K562 (cell line): ENCODE measurements around the gene HDHD5. TPM values are rescaled to one million over a fixed set of nuclear protein-coding genes. Genes with fewer than 3 reads are reported as not detected.
A peak's percentile ranks its signal among the peaks of the same experiment; 100 is the strongest.

Source experiments
- ATAC-seq: fragments of 200-7000 bp; cut with Tn5 transposase; 3 replicates; pipeline ENCODE4 v1.9.1; 2020; ENCODE audit warnings: moderate library complexity
- BruUV-seq: library from RNA; stranded (reverse); fragments of 400-500 nt; replicated peaks from 2 replicates; lab custom pipeline; 2021; lab: Mats Ljungman, UMichigan
- CTCF ChIA-PET: fragments of 300-600 bp; formaldehyde crosslinking; extraction: SDS; loops from one replicate; lab custom pipeline; 2021; ENCODE audit warnings: low intra/inter-chr PET ratio; lab: Yijun Ruan, JAX
- POLR2A ChIA-PET: fragments of 300-600, 350-650 bp; sonication (Branson Sonifier 250); formaldehyde crosslinking; extraction: SDS; loops from one replicate; lab custom pipeline; 2021; ENCODE audit warnings: antibody characterized with exemption, inconsistent platforms; lab: Yijun Ruan, JAX
- DNase-seq, 4 experiments: peaks; one replicate each; pipeline versions ENCODE4 v3.0.0 to v3.0.0-alpha.2; 2011 to 2018; ENCODE audit warnings: low spot score in 3 of 4, mixed read lengths in 3 of 4; ENCODE audit errors: extremely low read depth in 1 of 4
- FAIRE-seq: peaks from 2 replicates; lab custom pipeline; 2011; peaks lifted over from hg19 to GRCh38; lab: Jason Lieb, UNC
- H2AFZ ChIP-seq: 2 replicates; pipeline ENCODE4 v1.6.0; 2011; ENCODE audit warnings: low read depth, low read length, control low read depth, inconsistent platforms
- H3K27ac ChIP-seq: fragments of 200-600 bp; 3 replicates; pipeline ENCODE4 v1.8.0; 2011; ENCODE audit warnings: low read depth, mild to moderate bottlenecking, control low read depth, inconsistent platforms, low read length, moderate library complexity, mixed read lengths; ENCODE audit errors: extremely low read depth
- H3K27me3 ChIP-seq, 2 experiments: fragments of 300-600 bp in 1 of 2; 2 replicates in 1 of 2; 3 replicates in 1 of 2; pipeline versions ENCODE4 v1.6.0 to v1.8.0; 2011; ENCODE audit warnings: inconsistent platforms in 2 of 2, low read length in 2 of 2, mild to moderate bottlenecking in 1 of 2, mixed read lengths in 1 of 2, moderate library complexity in 1 of 2; ENCODE audit not compliant: control insufficient read depth in 2 of 2, insufficient read depth in 2 of 2
- H3K36me3 ChIP-seq: fragments of 300-600 bp; 3 replicates; pipeline ENCODE4 v1.8.0; 2011; ENCODE audit warnings: mild to moderate bottlenecking, low read length, inconsistent platforms; ENCODE audit not compliant: control insufficient read depth, insufficient read depth
- H3K4me1 ChIP-seq, 2 experiments: fragments of 200-600 bp in 1 of 2; replicated peaks in 1 of 2; 2 replicates in 1 of 2; 3 replicates in 1 of 2; pipeline versions ENCODE4 v1.5.1 to v1.8.0; 2011; ENCODE audit warnings: inconsistent platforms in 2 of 2, low read length in 2 of 2, mild to moderate bottlenecking in 1 of 2, mixed read lengths in 1 of 2, moderate library complexity in 1 of 2; ENCODE audit not compliant: control insufficient read depth in 2 of 2, insufficient read depth in 2 of 2
- H3K4me2 ChIP-seq: 2 replicates; pipeline ENCODE4 v1.6.1; 2011; ENCODE audit warnings: low read length, control low read depth, inconsistent platforms, mixed read lengths; ENCODE audit not compliant: insufficient read depth
- H3K4me3 ChIP-seq: fragments of 200-600 bp; sonication (generic), shearing (Covaris generic); 2 replicates; pipeline ENCODE4 v1.5.1; 2016; ENCODE audit warnings: control low read depth, inconsistent platforms
- H3K79me2 ChIP-seq: fragments of 200-600 bp; 3 replicates; pipeline ENCODE4 v1.8.0; 2011; ENCODE audit warnings: low read length, inconsistent platforms; ENCODE audit not compliant: control insufficient read depth, insufficient read depth
- H3K9ac ChIP-seq, 2 experiments: 2 replicates each; pipeline versions ENCODE4 v1.6.0 to v1.6.1; 2011; ENCODE audit warnings: low read depth in 2 of 2, low read length in 2 of 2, control low read depth in 1 of 2, inconsistent platforms in 1 of 2, mild to moderate bottlenecking in 1 of 2, mixed read lengths in 1 of 2; ENCODE audit not compliant: insufficient read depth in 1 of 2
- H3K9me1 ChIP-seq: one replicate; pipeline ENCODE4 v1.6.0; 2011; ENCODE audit warnings: inconsistent platforms, mild to moderate bottlenecking, low read length, moderate library complexity; ENCODE audit not compliant: control insufficient read depth, insufficient read depth
- H3K9me3 ChIP-seq: replicated peaks from 2 replicates; pipeline ENCODE4 v1.5.1; 2011; ENCODE audit warnings: low read depth, low read length, inconsistent platforms; ENCODE audit not compliant: control insufficient read depth, insufficient read depth
- H4K20me1 ChIP-seq: replicated peaks from 2 replicates; pipeline ENCODE4 v1.6.1; 2011; ENCODE audit warnings: low read length, inconsistent platforms, mixed read lengths; ENCODE audit not compliant: control insufficient read depth, insufficient read depth
- PTTG1 ChIP-seq: fragments of 450-650 bp; IDR thresholded peaks from 2 replicates; pipeline ENCODE4 v1.6.1; 2016; ENCODE audit warnings: low read depth, mild to moderate bottlenecking, missing genetic modification characterization, missing compliant biosample characterization
- RBM15 ChIP-seq: fragments of 200-400 bp; formaldehyde crosslinking; IDR thresholded peaks from 2 replicates; pipeline ENCODE4 v1.6.1; 2018; ENCODE audit warnings: mild to moderate bottlenecking, low read length, moderate library complexity; ENCODE audit not compliant: insufficient read depth
- THAP12 ChIP-seq: fragments of 250-450 bp; sonication (Bioruptor Pico); IDR thresholded peaks from 2 replicates; pipeline ENCODE4 v1.9.0; 2021; ENCODE audit warnings: mild to moderate bottlenecking, inconsistent platforms
- ZKSCAN8 ChIP-seq: fragments of 200-800 bp; sonication (Bioruptor generic); IDR thresholded peaks from 2 replicates; pipeline ENCODE4 v1.6.1; 2016; ENCODE audit warnings: missing genetic modification characterization, missing compliant biosample characterization
- ZNF316 ChIP-seq: fragments of 450-650 bp; IDR thresholded peaks from 2 replicates; pipeline ENCODE4 v1.6.1; 2016
- WGBS: fragments of 100-300 bp; shearing (Covaris generic); methylation state at CpG from one replicate; pipeline ENCODE4 v1.1.6; 2016; ENCODE audit warnings: low coverage, mixed read lengths; ENCODE audit not compliant: insufficient coverage; ENCODE audit errors: missing lambda C conversion rate; 5-methylcytosine and 5-hydroxymethylcytosine counted together
- in situ Hi-C: fragments of 300-500 bp; cut with MboI; formaldehyde crosslinking; loops from 4 replicates; pipeline ENCODE4 v1.15.0; 2018; ENCODE audit warnings: inconsistent platforms, mixed read lengths
- intact Hi-C: fragments of 100-400 bp; cut with micrococcal nuclease; formaldehyde crosslinking; loops from 2 replicates; pipeline ENCODE4 v1.14.2; 2022
- polyA plus RNA-seq, 8 experiments: library from polyadenylated mRNA; depleted of rRNA in 4 of 8; stranded (reverse) in 5 of 8; unstranded in 3 of 8; fragments of >200 nt; fragmentation: Nextera tagmentation in 2 of 8; fragmentation: Illumina TruSeq in 1 of 8; extraction: Ambion mirVana in 2 of 8; extraction: Trizol in 1 of 8; gene quantifications; 2 replicates each; pipeline versions ENCODE4 v1.2.1 to v1.2.3, GENCODE V29; 2011 to 2014; ENCODE audit warnings: inconsistent platforms in 1 of 8, missing spikeins in 1 of 8
- total RNA-seq, 7 experiments: library from RNA; depleted of rRNA in 6 of 7; stranded (reverse); fragments of >200 nt in 6 of 7; fragmentation: Illumina TruSeq in 2 of 7; extraction: Trizol in 2 of 7; gene quantifications; 2 replicates each; pipeline versions ENCODE4 v1.2.1 to v1.2.3, GENCODE V29; 2011 to 2021; ENCODE audit warnings: low replicate concordance in 1 of 7

Gene HDHD5
- total and polyA plus RNA-seq, 9 of the 15 experiments (the other 6 are each of a cell fraction or from before 2014, with no cell fraction given): 1.6 to 36.6 (median 24.2) TPM

DNA sequence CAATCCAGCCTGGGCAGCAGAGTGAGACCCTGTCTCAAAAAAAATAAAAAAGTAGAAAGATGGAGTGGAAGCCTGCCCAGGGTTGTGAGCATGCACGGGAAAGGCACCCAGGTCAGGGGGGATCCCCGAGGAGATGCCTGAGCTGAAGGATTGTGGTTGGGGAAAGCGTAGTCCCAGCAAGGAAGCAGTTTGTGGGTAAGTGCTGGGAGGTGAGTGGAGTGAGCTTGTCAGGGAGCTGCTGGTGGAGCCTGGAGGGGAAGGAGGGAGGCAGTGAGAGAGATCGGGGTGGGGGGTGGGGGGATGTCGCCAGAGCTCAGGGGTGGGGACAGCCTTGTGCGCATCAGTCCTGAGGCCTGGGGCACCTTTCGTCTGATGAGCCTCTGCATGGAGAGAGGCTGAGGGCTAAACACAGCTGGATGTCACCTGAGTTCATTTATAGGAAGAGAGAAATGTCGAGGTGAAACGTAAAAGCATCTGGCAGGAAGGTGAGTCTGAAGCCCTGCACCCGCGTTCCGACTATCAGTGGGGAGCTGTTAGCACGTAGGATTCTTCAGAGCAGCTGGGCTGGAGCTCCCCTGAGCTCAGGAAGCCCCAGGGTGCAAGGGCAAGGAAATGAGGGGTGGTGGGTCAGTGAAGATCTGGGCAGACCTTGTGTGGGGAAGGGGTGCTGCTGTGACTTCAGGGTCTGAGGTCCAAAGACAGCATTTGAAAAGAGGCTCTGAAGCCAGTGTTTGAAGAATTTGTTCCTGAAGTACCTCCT is 48.1 kb downstream of the HDHD5 start (continued):
- TF ChIP-seq THAP12 (CRISPR knock-in tag) (no peak), ZKSCAN8 (no peak), PTTG1 (tag) (no peak)

DNA sequence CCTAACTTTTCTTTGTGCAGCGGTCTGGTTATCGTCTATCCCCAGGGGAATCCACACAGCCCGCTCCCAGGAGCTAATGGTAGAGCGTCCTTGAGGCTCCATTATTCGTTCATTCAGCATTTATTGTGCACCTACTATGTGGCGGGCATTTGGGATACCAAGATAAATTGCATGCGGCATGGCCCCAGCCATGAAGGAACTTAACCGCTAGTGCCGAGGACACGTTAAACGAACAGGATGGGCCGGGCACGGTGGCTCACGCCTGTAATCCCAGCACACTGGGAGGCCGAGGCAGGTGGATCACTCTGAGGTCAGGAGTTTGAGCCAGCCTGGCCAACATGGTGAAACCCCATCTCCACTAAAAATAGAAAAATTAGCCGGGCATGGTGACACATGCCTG is 49.1 kb downstream of the HDHD5 start:
- H3K4me3 ChIP-seq: no peak overlapping the region
- in situ Hi-C loops (no loop called here), intact Hi-C loops (no loop called here)
- H3K9me3 ChIP-seq: no peaks in the 10 kb centered on the region
- no peak overlapping the region for H3K4me2 ChIP-seq
- ChIA-PET CTCF (interaction anchor here (0.5 kb wide), 1 partner anchor 58 kb away, joined by 4 read pairs; no protein-coding TSS in a partner anchor), POLR2A (interaction anchor here (3.5 kb wide), 1 partner anchor 12 kb away, joined by 18 read pairs; no protein-coding TSS in a partner anchor)
- H2AFZ ChIP-seq: no peak overlapping the region
- H3K9me1 ChIP-seq: no peaks in the 10 kb centered on the region
- no peak overlapping the region for H3K9ac ChIP-seq
- TF ChIP-seq ZNF316: peak; percentile 3; the same call in 1 of the 2 replicates
- TF ChIP-seq RBM15: no peak
- WGBS: 91% methylated on average over 16 of the region's 16 CpGs
- no peaks in the 10 kb centered on the region for H3K79me2 ChIP-seq
- peaks cover 13% of the 10 kb centered on the region for H4K20me1 ChIP-seq
- ATAC-seq (no peak), FAIRE-seq (no peak), DNase-seq (no peak)
- peaks cover 12% of the 10 kb centered on the region; the same call in 1 of the 3 replicates for H3K36me3 ChIP-seq
- H3K27ac ChIP-seq: no peak overlapping the region
- no TSS peak for BruUV-seq
- peaks cover 9 to 19% of the 10 kb centered on the region in 2 experiments for H3K27me3 ChIP-seq
- H3K4me1 ChIP-seq: peaks cover 0 to 4% of the 10 kb centered on the region in 2 experiments; a peak in 1 of 5 replicates
